ENCODE data around the gene NLRP6. TPM values are rescaled to one million over a fixed set of nuclear protein-coding genes. Genes with fewer than 3 reads are reported as not detected.

Gene NLRP6
- total and polyA plus RNA-seq, 2 of the 4 experiments (the other 2 are of a cell fraction) = not detected

- dilution Hi-C loops (cut with HindIII; ENCODE audit: low sequenced_read_pairs, unreplicated experiment) = no loop called here
- Histone ChIP-seq H2BK120ac (ENCODE audit: low read depth, low read length) (no peak overlapping the region), H3K9ac (ENCODE audit: low read depth, low read length) (no peak overlapping the region), H3K27me3 (ENCODE audit: control insufficient read depth, insufficient read depth, low read length) (no peaks in the 10 kb centered on the region), H3K18ac (ENCODE audit: low read depth, low read length) (no peak overlapping the region), H2AK9ac (replicated peaks; ENCODE audit: low read depth, low read length, poor library complexity) (no peak overlapping the region), H4K5ac (ENCODE audit: low read depth, low read length) (no peak overlapping the region), H3K14ac (replicated peaks; ENCODE audit: low read depth, low read length) (no peak overlapping the region), H3K27ac (ENCODE audit: insufficient read depth, low read length) (no peak overlapping the region), H3K9me3 (ENCODE audit: control insufficient read depth, insufficient read depth, low read length) (no peaks in the 10 kb centered on the region), H4K91ac (ENCODE audit: insufficient read depth, low read depth, low read length) (no peak overlapping the region), H3K79me1 (ENCODE audit: low read depth in 1 of 2, low read length in 2 of 2) (peaks cover 5 to 12% of the 10 kb centered on the region in 2 experiments; a peak in 3 of 4 replicates), H3K4me1 (ENCODE audit: control insufficient read depth, insufficient read depth, low read length) (no peaks in the 10 kb centered on the region), H3K9me1 (ENCODE audit: insufficient read depth, low read length) (no peaks in the 10 kb centered on the region), H2BK15ac (ENCODE audit: low read depth, low read length) (no peak overlapping the region), H3K4me3 (ENCODE audit: insufficient read depth, low read depth, low read length) (no peak overlapping the region), H2BK20ac (ENCODE audit: low read depth, low read length) (no peak overlapping the region), H3K36me3 (ENCODE audit: control insufficient read depth, insufficient read depth, low read length) (peaks cover 53% of the 10 kb centered on the region), H4K20me1 (ENCODE audit: insufficient read depth, low read length) (peaks cover 3% of the 10 kb centered on the region; the same call in 1 of the 2 replicates), H2AFZ (replicated peaks; ENCODE audit: low read length, poor library complexity) (no peak overlapping the region), H3K56ac (ENCODE audit: extremely low read depth, insufficient read depth, low read length) (no peak overlapping the region), H2AK5ac (ENCODE audit: low read depth, low read length) (no peak overlapping the region), H3K23ac (ENCODE audit: low read depth, low read length) (no peak overlapping the region), H3K4ac (ENCODE audit: low read depth, low read length) (no peak overlapping the region), H4K8ac (ENCODE audit: low read depth in 2 of 2, low read length in 2 of 2) (no peak overlapping the region), H3K4me2 (ENCODE audit: low read depth, low read length) (no peak overlapping the region), H2BK5ac (ENCODE audit: low read depth, low read length, poor library complexity, severe bottlenecking) (no peak overlapping the region)
- no CpG with 5 or more reads among the region's 5 CpGs for WGBS, 2 experiments (ENCODE audit: extremely low coverage in 2 of 2, insufficient read length in 1 of 2)
- BruUV-seq (replicated peaks) = no TSS peak
- no peak for ATAC-seq (ENCODE audit: low read depth)
- ChIA-PET CTCF (interaction anchor here (0.9 to 1.4 kb wide), 5 partner anchors 9 to 112 kb away, joined by 3 to 10 read pairs (median 4); no protein-coding TSS in a partner anchor), POLR2A (ENCODE audit: unreplicated experiment) (interaction anchor here (0.6 kb wide), 1 partner anchor 157 kb away, joined by 3 read pairs; no protein-coding TSS in a partner anchor)
- no peak for TF ChIP-seq CHD1 (IDR thresholded peaks at IDR 0.05; ENCODE audit: low read depth, low read length)
- no peak for TF ChIP-seq MAFK (IDR thresholded peaks at IDR 0.05; ENCODE audit: low read depth, low read length)
- TF ChIP-seq MXI1 (IDR thresholded peaks at IDR 0.05; ENCODE audit: borderline replicate concordance, low read depth, low read length) = no peak
- TF ChIP-seq FOS (IDR thresholded peaks at IDR 0.05; ENCODE audit: low read depth, low read length) = no peak
- TF ChIP-seq POLR2A (IDR thresholded peaks at IDR 0.05; ENCODE audit: low read depth, low read length) = no peak
- no peak for TF ChIP-seq NFE2L2 (IDR thresholded peaks at IDR 0.05; ENCODE audit: low read depth, low read length)
- TF ChIP-seq BHLHE40 (IDR thresholded peaks at IDR 0.05; ENCODE audit: low read depth, low read length) = no peak
- TF ChIP-seq RFX5 (IDR thresholded peaks at IDR 0.05; ENCODE audit: low read depth, low read length) = no peak
- no peak for TF ChIP-seq RAD21 (IDR thresholded peaks at IDR 0.05; ENCODE audit: low read length)
- no peak for TF ChIP-seq RCOR1 (IDR thresholded peaks at IDR 0.05; ENCODE audit: insufficient replicate concordance, low read length)
- no peak for TF ChIP-seq SMC3 (IDR thresholded peaks at IDR 0.05; ENCODE audit: low read depth, low read length)
- TF ChIP-seq CTCF (conservative IDR thresholded peaks at IDR 0.05; ENCODE audit: low read depth, low read length) = no peak
- no peak for TF ChIP-seq CEBPB (IDR thresholded peaks at IDR 0.05; ENCODE audit: low read depth, low read length)
- no peak for DNase-seq
- intact Hi-C loops (cut with micrococcal nuclease) = loop anchor here (2.0 kb wide), 1 partner anchor 113 kb away; no protein-coding TSS in a partner anchor
- in situ Hi-C loops (cut with MboI; ENCODE audit: low sequenced_read_pairs) = no loop called here
Measured at GRCh38 chr11:250274-250673, 27.9 kb upstream of the NLRP6 start.
